Measurements from ENCODE around the gene SPOP.

Gene SPOP

GRCh38 chr17:49705254-49705653 lies 27.4 kb upstream of the SPOP start:
- no peak for TF ChIP-seq CTCF (IDR thresholded peaks at IDR 0.05; ENCODE audit: control insufficient read depth, insufficient read depth, low read depth, low read length, missing control alignments)
- no peak overlapping the region for H3K4me3 ChIP-seq (ENCODE audit: control insufficient read depth, low read depth, low read length)
- DNase-seq (ENCODE audit: low read depth) = no peak

GRCh38 chr17:49703557-49704277 lies 25.8 kb upstream of the SPOP start:
- H3K4me3 ChIP-seq (ENCODE audit: control insufficient read depth, low read depth, low read length) = no peak overlapping the region
- peak; percentile 11 for DNase-seq (ENCODE audit: low read depth)
- TF ChIP-seq CTCF (IDR thresholded peaks at IDR 0.05; ENCODE audit: control insufficient read depth, insufficient read depth, low read depth, low read length, missing control alignments) = peak; percentile 56

GRCh38 chr17:49700960-49701359 lies 23.1 kb upstream of the SPOP start:
- TF ChIP-seq CTCF (IDR thresholded peaks at IDR 0.05; ENCODE audit: control insufficient read depth, insufficient read depth, low read depth, low read length, missing control alignments) = no peak
- H3K4me3 ChIP-seq (ENCODE audit: control insufficient read depth, low read depth, low read length) = no peak overlapping the region
- no peak for DNase-seq (ENCODE audit: low read depth)

GRCh38 chr17:49699966-49700575 lies 22.2 kb upstream of the SPOP start:
- TF ChIP-seq CTCF (IDR thresholded peaks at IDR 0.05; ENCODE audit: control insufficient read depth, insufficient read depth, low read depth, low read length, missing control alignments) = no peak
- no peak overlapping the region for H3K4me3 ChIP-seq (ENCODE audit: control insufficient read depth, low read depth, low read length)
- no peak for DNase-seq (ENCODE audit: low read depth)

GRCh38 chr17:49698005-49698404 lies 20.1 kb upstream of the SPOP start:
- no peak for DNase-seq (ENCODE audit: low read depth)
- TF ChIP-seq CTCF (IDR thresholded peaks at IDR 0.05; ENCODE audit: control insufficient read depth, insufficient read depth, low read depth, low read length, missing control alignments) = no peak
- H3K4me3 ChIP-seq (ENCODE audit: control insufficient read depth, low read depth, low read length) = no peak overlapping the region

GRCh38 chr17:49696233-49696761 lies 18.4 kb upstream of the SPOP start:
- DNase-seq (ENCODE audit: low read depth) = no peak
- H3K4me3 ChIP-seq (ENCODE audit: control insufficient read depth, low read depth, low read length) = no peak overlapping the region
- no peak for TF ChIP-seq CTCF (IDR thresholded peaks at IDR 0.05; ENCODE audit: control insufficient read depth, insufficient read depth, low read depth, low read length, missing control alignments)
